ENCODE measurements around the gene CD33. TPM values are rescaled to one million over a fixed set of nuclear protein-coding genes. Genes with fewer than 3 reads are reported as not detected.

Gene CD33
- total RNA-seq, 1 experiment from 2014 or later, result 0.31 TPM

- ChIA-PET CTCF (no interaction called here), POLR2A (no interaction called here)
- Mint-ChIP-seq H3K9me3 (no peaks in the 10 kb centered on the region), H3K27me3 (ENCODE audit: low read depth) (peaks cover 26% of the 10 kb centered on the region), H3K36me3 (no peaks in the 10 kb centered on the region), H3K27ac (no peak overlapping the region), H3K4me1 (0 out of 2 replicates have a peak, but pooled peaks cover 4% of the 10 kb centered on the region), H3K4me3 (no peak overlapping the region)
- TF ChIP-seq AR (CRISPR knock-in tag; IDR thresholded peaks at IDR 0.05) (no peak), GRHL2 (CRISPR knock-in tag; IDR thresholded peaks at IDR 0.05; ENCODE audit: insufficient replicate concordance, severe bottlenecking) (no peak), ATF1 (CRISPR knock-in tag; IDR thresholded peaks at IDR 0.05) (no peak), PRRX2 (CRISPR knock-in tag; IDR thresholded peaks at IDR 0.05) (no peak), ELF4 (CRISPR knock-in tag; IDR thresholded peaks at IDR 0.05; ENCODE audit: low read depth) (no peak)
- TF ChIP-seq, protein P1, sequence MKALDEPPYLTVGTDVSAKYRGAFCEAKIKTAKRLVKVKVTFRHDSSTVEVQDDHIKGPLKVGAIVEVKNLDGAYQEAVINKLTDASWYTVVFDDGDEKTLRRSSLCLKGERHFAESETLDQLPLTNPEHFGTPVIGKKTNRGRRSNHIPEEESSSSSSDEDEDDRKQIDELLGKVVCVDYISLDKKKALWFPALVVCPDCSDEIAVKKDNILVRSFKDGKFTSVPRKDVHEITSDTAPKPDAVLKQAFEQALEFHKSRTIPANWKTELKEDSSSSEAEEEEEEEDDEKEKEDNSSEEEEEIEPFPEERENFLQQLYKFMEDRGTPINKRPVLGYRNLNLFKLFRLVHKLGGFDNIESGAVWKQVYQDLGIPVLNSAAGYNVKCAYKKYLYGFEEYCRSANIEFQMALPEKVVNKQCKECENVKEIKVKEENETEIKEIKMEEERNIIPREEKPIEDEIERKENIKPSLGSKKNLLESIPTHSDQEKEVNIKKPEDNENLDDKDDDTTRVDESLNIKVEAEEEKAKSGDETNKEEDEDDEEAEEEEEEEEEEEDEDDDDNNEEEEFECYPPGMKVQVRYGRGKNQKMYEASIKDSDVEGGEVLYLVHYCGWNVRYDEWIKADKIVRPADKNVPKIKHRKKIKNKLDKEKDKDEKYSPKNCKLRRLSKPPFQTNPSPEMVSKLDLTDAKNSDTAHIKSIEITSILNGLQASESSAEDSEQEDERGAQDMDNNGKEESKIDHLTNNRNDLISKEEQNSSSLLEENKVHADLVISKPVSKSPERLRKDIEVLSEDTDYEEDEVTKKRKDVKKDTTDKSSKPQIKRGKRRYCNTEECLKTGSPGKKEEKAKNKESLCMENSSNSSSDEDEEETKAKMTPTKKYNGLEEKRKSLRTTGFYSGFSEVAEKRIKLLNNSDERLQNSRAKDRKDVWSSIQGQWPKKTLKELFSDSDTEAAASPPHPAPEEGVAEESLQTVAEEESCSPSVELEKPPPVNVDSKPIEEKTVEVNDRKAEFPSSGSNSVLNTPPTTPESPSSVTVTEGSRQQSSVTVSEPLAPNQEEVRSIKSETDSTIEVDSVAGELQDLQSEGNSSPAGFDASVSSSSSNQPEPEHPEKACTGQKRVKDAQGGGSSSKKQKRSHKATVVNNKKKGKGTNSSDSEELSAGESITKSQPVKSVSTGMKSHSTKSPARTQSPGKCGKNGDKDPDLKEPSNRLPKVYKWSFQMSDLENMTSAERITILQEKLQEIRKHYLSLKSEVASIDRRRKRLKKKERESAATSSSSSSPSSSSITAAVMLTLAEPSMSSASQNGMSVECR (CRISPR knock-in tag; IDR thresholded peaks at IDR 0.05; ENCODE audit: borderline replicate concordance), result no peak
- no peak for DNase-seq (ENCODE audit: low spot score)
- ATAC-seq, result no peak
These were observed 36.7 kb upstream of the CD33 start for GRCh38 chr19:51188227-51188559.

DNA sequence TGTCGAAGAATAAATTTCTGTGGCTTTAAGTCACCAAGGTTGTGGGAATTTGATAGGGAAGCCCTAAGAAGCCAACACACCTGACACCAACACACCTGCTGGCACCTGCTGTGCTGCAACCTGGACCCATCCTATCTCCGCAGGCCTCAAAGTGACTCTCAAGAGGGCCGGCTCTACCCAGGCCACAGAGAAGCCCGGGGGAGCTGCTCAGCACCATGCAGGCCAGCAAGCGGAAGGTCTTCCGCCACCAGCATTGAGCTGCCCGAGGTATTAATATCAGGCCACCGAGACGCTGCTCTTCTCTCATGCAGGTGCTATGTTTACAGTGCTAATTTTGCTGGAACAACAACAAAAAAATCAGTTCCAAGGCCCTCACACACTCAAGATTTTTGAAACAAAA, 32.2 kb upstream of the CD33 start:
- ATAC-seq, result no peak
- peaks cover 9% of the 10 kb centered on the region for H3K27me3 Mint-ChIP-seq (ENCODE audit: low read depth)
- POLR2A ChIA-PET, result no interaction called here
- TF ChIP-seq GTF2I (CRISPR knock-in tag; conservative IDR thresholded peaks at IDR 0.05) (no peak), GABPB1 (CRISPR knock-in tag; IDR thresholded peaks at IDR 0.05) (no peak), IRF1 (CRISPR knock-in tag; IDR thresholded peaks at IDR 0.05) (no peak), ZBTB43 (CRISPR knock-in tag; IDR thresholded peaks at IDR 0.05) (no peak), NFE2L1 (CRISPR knock-in tag; IDR thresholded peaks at IDR 0.05) (no peak), TP53 (CRISPR knock-in tag; IDR thresholded peaks at IDR 0.05) (no peak), E2F5 (CRISPR knock-in tag; IDR thresholded peaks at IDR 0.05) (no peak), KAT7 (CRISPR knock-in tag; IDR thresholded peaks at IDR 0.05; ENCODE audit: borderline replicate concordance) (no peak), AR (CRISPR knock-in tag; IDR thresholded peaks at IDR 0.05) (no peak), ZNF219 (CRISPR knock-in tag; IDR thresholded peaks at IDR 0.05; ENCODE audit: borderline replicate concordance) (no peak), STAT6 (CRISPR knock-in tag; conservative IDR thresholded peaks at IDR 0.05; ENCODE audit: low read depth) (no peak)
- TF ChIP-seq, protein P2, sequence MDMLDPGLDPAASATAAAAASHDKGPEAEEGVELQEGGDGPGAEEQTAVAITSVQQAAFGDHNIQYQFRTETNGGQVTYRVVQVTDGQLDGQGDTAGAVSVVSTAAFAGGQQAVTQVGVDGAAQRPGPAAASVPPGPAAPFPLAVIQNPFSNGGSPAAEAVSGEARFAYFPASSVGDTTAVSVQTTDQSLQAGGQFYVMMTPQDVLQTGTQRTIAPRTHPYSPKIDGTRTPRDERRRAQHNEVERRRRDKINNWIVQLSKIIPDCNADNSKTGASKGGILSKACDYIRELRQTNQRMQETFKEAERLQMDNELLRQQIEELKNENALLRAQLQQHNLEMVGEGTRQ (CRISPR knock-in tag; IDR thresholded peaks at IDR 0.05), result no peak

More for the DNA sequence above, 32.2 kb upstream of the CD33 start:
- CTCF ChIA-PET, result interaction anchor here (0.7 to 1.3 kb wide), 3 partner anchors 34 to 1520 kb away, joined by 3 read pairs; no protein-coding TSS in a partner anchor
- Mint-ChIP-seq H3K9me3 (peaks cover 11% of the 10 kb centered on the region), H3K4me1 (no peaks in the 10 kb centered on the region), H3K36me3 (no peaks in the 10 kb centered on the region), H3K27ac (no peak overlapping the region), H3K4me3 (no peak overlapping the region)
- DNase-seq (ENCODE audit: low spot score), result no peak
